MM.1S (cell line): Measurements from ENCODE around the gene PDZD8.
"Not testable (repeated sequence)": the region's sequence is repeated elsewhere in the genome, so short reads cannot be mapped to it uniquely, and the experiment has no call there.

Experiments used
- DNase-seq: peaks from one replicate; pipeline ENCODE4 v3.0.0-alpha.2; 2015
- H2AFZ ChIP-seq: fragments of 300-600 bp; sonication (generic); 2 replicates; pipeline ENCODE4 v1.6.0; 2016; ENCODE audit warnings: antibody characterized with exemption, low read length
- H3F3A ChIP-seq: fragments of 300-600 bp; sonication (generic); 2 replicates; pipeline ENCODE4 v1.6.1; 2016; ENCODE audit warnings: mild to moderate bottlenecking, antibody characterized with exemption, low read length, moderate library complexity, mixed read lengths; ENCODE audit not compliant: insufficient read depth
- H3K27ac ChIP-seq: fragments of 300-600 bp; sonication (generic); 2 replicates; pipeline ENCODE4 v1.5.1; 2016; ENCODE audit warnings: mild to moderate bottlenecking, low read length
- H3K27me3 ChIP-seq: fragments of 300-600 bp; sonication (generic); replicated peaks from 2 replicates; pipeline ENCODE4 v1.6.0; 2016; ENCODE audit warnings: low read length; ENCODE audit not compliant: insufficient read depth
- H3K36me3 ChIP-seq: fragments of 300-600 bp; sonication (generic); replicated peaks from 2 replicates; pipeline ENCODE4 v1.6.1; 2016; ENCODE audit warnings: mild to moderate bottlenecking, low read length, mixed read lengths; ENCODE audit not compliant: insufficient read depth
- H3K4me1 ChIP-seq: fragments of 300-600 bp; sonication (generic); 2 replicates; pipeline ENCODE4 v1.6.1; 2016; ENCODE audit warnings: low read length, mixed read lengths
- H3K4me2 ChIP-seq: fragments of 300-600 bp; sonication (generic); 2 replicates; pipeline ENCODE4 v1.6.0; 2016; ENCODE audit warnings: low read depth, low read length
- H3K4me3 ChIP-seq: fragments of 300-600 bp; sonication (generic); 2 replicates; pipeline ENCODE4 v1.5.1; 2016; ENCODE audit warnings: low read length, mixed read lengths
- H3K79me2 ChIP-seq: fragments of 300-600 bp; sonication (generic); 2 replicates; pipeline ENCODE4 v1.6.1; 2016; ENCODE audit warnings: mixed run types, low read length, mixed read lengths
- H3K9ac ChIP-seq: fragments of 300-600 bp; sonication (generic); 2 replicates; pipeline ENCODE4 v1.6.1; 2016; ENCODE audit warnings: low read length, mixed read lengths
- H3K9me2 ChIP-seq: fragments of 300-600 bp; sonication (generic); replicated peaks from 2 replicates; pipeline ENCODE4 v1.6.1; 2016; ENCODE audit warnings: mild to moderate bottlenecking, low read length, mixed read lengths; ENCODE audit not compliant: insufficient read depth
- H3K9me3 ChIP-seq: fragments of 300-600 bp; sonication (generic); replicated peaks from 2 replicates; pipeline ENCODE4 v1.6.1; 2016; ENCODE audit warnings: mild to moderate bottlenecking, low read length, mixed read lengths; ENCODE audit not compliant: insufficient read depth
- H4K20me1 ChIP-seq: fragments of 300-600 bp; sonication (generic); 2 replicates; pipeline ENCODE4 v1.6.1; 2016; ENCODE audit warnings: mild to moderate bottlenecking, low read length, moderate library complexity, mixed read lengths; ENCODE audit not compliant: insufficient read depth
- EZH2 ChIP-seq: fragments of 300-600 bp; sonication (generic); optimal IDR thresholded peaks from 2 replicates; pipeline ENCODE3; 2017; ENCODE audit warnings: low read depth, mild to moderate bottlenecking, antibody characterized with exemption, low read length, mixed read lengths
- EZH2phosphoT487 ChIP-seq: fragments of 300-600 bp; sonication (generic); IDR thresholded peaks from 2 replicates; pipeline ENCODE4 v1.6.1; 2018; ENCODE audit warnings: antibody characterized with exemption, low read length
- TF ChIP-seq, protein P1 (sequence below): fragments of 300-600 bp; sonication (generic); IDR thresholded peaks from 2 replicates; pipeline ENCODE4 v1.5.1; 2016; ENCODE audit warnings: antibody characterized with exemption, low read length, mixed read lengths

Gene PDZD8

DNA sequence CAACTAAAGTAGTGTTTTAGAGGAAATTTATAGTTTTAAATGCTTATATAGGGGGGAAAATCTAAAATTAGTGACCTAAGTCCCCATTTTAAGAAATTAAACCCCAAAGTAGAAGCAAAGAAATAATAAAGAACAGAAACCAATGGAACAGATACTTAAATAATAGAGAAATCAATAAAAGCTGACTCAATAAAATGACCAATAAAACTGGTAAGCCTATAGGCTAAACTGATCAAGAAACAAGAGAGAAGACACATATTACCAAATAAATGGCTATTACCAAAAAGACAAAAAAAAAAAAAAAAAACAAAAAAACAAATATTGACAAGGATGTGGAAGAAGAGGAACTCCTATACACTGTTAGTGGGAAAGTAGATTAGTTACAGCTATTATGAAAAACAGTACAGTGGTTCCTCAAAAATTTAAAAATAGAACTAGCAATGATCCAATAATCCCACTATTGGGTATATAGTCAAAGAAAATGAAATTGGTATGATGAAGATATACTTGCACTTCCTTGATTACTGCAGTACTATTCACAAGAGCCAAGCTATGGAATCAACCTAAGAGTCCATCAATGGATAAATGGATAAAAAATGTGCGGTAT lies 81.1 kb downstream of the PDZD8 start:
- Histone ChIP-seq H3K9me3 (no peaks in the 10 kb centered on the region), H4K20me1 (no peaks in the 10 kb centered on the region), H3K27ac (no peak overlapping the region), H3K4me1 (no peaks in the 10 kb centered on the region), H3K4me3 (no peak overlapping the region), H3K36me3 (no peaks in the 10 kb centered on the region), H3K9ac (no peak overlapping the region), H2AFZ (no peak overlapping the region), H3K79me2 (no peaks in the 10 kb centered on the region), H3K4me2 (no peak overlapping the region), H3K9me2 (no peaks in the 10 kb centered on the region), H3K27me3 (no peaks in the 10 kb centered on the region), H3F3A (no peaks in the 10 kb centered on the region)
- DNase-seq = no peak
- TF ChIP-seq EZH2phosphoT487 = no peak
- TF ChIP-seq, protein P1, sequence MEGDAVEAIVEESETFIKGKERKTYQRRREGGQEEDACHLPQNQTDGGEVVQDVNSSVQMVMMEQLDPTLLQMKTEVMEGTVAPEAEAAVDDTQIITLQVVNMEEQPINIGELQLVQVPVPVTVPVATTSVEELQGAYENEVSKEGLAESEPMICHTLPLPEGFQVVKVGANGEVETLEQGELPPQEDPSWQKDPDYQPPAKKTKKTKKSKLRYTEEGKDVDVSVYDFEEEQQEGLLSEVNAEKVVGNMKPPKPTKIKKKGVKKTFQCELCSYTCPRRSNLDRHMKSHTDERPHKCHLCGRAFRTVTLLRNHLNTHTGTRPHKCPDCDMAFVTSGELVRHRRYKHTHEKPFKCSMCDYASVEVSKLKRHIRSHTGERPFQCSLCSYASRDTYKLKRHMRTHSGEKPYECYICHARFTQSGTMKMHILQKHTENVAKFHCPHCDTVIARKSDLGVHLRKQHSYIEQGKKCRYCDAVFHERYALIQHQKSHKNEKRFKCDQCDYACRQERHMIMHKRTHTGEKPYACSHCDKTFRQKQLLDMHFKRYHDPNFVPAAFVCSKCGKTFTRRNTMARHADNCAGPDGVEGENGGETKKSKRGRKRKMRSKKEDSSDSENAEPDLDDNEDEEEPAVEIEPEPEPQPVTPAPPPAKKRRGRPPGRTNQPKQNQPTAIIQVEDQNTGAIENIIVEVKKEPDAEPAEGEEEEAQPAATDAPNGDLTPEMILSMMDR = no peak
- no peak for TF ChIP-seq EZH2

DNA sequence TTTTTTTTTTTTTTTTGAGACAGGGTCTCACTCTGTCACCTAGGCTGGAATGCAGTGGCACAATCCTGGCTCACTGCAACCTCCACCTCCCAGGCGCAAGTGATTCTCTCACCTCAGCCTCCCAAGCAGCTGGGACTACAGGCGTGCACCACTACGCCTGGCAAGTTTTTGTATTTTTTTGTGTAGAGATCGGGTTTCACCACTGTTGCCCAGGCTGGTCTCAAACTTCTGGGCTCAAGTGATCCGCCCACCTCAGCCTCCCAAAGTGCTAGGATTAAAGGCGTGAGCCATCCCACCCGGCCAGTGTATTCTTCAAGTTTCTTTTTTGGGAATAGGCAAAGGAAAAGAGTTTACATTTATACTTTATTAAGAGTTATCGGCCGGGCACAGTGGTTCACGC lies 84.4 kb downstream of the PDZD8 start:
- DNase-seq = not testable (repeated sequence)

DNA sequence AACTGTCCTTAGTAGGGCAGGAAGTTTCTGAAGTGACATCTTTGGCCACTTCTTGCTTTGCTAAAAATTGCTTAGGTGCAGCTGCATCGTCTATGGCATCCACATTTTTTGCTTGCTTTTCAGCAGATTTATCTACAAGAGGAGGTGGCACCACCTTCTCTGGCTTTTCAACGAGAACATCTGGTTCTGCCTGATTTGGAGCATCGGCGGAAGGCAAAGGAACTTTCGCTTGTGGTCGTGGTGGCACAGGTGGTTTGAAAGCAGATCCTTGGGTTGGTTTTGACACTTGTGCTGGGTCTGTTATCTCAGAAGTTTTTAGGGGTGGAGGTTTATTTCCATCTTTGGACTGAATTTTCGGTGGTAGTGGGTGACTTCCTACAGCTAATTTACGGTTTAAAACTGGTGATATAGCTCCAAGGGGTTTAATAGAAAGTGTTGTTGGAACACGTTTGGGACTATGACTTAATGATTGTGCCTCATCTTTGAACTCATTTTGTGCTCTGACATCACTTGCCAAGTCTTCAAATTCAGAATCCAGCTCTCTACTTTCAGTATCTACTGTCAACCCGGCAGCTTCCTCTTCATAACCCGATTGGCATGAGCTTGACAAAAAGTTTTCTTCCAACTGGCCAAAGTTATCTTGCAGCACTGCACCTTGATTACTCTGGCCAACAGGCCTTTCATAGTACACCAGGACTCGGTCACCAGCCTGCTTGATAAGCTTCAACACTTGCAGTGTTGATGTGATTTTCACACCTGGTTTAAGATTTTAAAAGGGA lies 90.3 kb downstream of the PDZD8 start:
- Histone ChIP-seq H3K79me2 (no peaks in the 10 kb centered on the region), H3K27me3 (no peaks in the 10 kb centered on the region), H3K4me3 (no peak overlapping the region), H3F3A (no peaks in the 10 kb centered on the region), H3K4me1 (no peaks in the 10 kb centered on the region), H2AFZ (no peak overlapping the region), H3K9me3 (no peaks in the 10 kb centered on the region), H4K20me1 (no peaks in the 10 kb centered on the region), H3K4me2 (no peak overlapping the region), H3K9ac (no peak overlapping the region), H3K9me2 (no peaks in the 10 kb centered on the region), H3K27ac (no peak overlapping the region), H3K36me3 (no peaks in the 10 kb centered on the region; the same call in 1 of the 2 replicates)
- no peak for DNase-seq
- TF ChIP-seq EZH2 = no peak
- TF ChIP-seq EZH2phosphoT487 = no peak
- TF ChIP-seq, protein P1 = no peak

More for the DNA sequence above, 84.4 kb downstream of the PDZD8 start:
- H3K4me2 ChIP-seq, H2AFZ ChIP-seq, H3K36me3 ChIP-seq, H3K9me3 ChIP-seq, H3K9me2 ChIP-seq, H3K4me1 ChIP-seq, H3K27me3 ChIP-seq, H4K20me1 ChIP-seq, H3K4me3 ChIP-seq, H3K79me2 ChIP-seq, H3K9ac ChIP-seq, H3K27ac ChIP-seq, H3F3A ChIP-seq: not testable (repeated sequence)

DNA sequence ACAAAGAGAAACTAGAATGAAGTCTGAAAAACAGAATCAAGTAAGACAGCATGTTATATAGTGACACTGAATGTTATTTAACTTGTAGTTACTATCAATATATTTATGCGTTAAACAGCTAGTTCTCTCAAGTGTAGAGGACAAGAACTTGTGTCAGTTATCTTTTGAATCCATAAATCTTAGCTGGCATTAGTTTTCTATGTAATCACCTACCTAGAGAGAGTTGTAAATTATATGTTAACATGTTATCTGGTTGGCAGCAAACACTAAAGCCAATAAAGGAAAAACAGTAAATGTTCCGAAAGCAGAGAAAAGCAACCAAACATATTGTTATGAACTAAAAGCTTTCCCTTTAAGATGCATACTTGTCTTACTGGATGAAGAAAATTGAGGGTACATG lies 97.6 kb downstream of the PDZD8 start:
- no peaks in the 10 kb centered on the region for H4K20me1 ChIP-seq
- no peaks in the 10 kb centered on the region for H3F3A ChIP-seq
- H3K27ac ChIP-seq = no peak overlapping the region
- no peak for DNase-seq
- no peak overlapping the region for H3K4me3 ChIP-seq
- no peaks in the 10 kb centered on the region for H3K9me3 ChIP-seq
- TF ChIP-seq EZH2phosphoT487 (no peak), EZH2 (no peak)
- TF ChIP-seq, protein P1 = no peak
- no peaks in the 10 kb centered on the region for H3K4me1 ChIP-seq
- H3K4me2 ChIP-seq = no peak overlapping the region
- H3K79me2 ChIP-seq = no peaks in the 10 kb centered on the region
- H3K9ac ChIP-seq = no peak overlapping the region
- no peaks in the 10 kb centered on the region for H3K9me2 ChIP-seq
- no peaks in the 10 kb centered on the region for H3K36me3 ChIP-seq
- H2AFZ ChIP-seq = no peak overlapping the region
- no peaks in the 10 kb centered on the region for H3K27me3 ChIP-seq
